Progenitor cell of endocrine pancreas (in vitro differentiated cells): ENCODE data around the gene NGFR. TPM values are rescaled to one million over a fixed set of nuclear protein-coding genes. Genes with fewer than 3 reads are reported as not detected.

ENCODE experiments used
- DNase-seq: peaks from one replicate; pipeline ENCODE4 v3.0.0; 2021; ENCODE audit warnings: low spot score; ENCODE audit not compliant: unreplicated experiment
- H3K27ac Mint-ChIP-seq: 2 replicates; pipeline ENCODE4 v1.8.0; 2021; ENCODE audit warnings: mild to moderate bottlenecking, moderate library complexity, mixed read lengths
- H3K27me3 Mint-ChIP-seq: 2 replicates; pipeline ENCODE4 v1.8.0; 2021; ENCODE audit warnings: mixed read lengths
- H3K36me3 Mint-ChIP-seq: 2 replicates; pipeline ENCODE4 v1.8.0; 2022; ENCODE audit warnings: mixed read lengths; ENCODE audit not compliant: insufficient read depth
- H3K4me1 Mint-ChIP-seq: 2 replicates; pipeline ENCODE4 v1.8.0; 2021; ENCODE audit warnings: low read depth, mixed read lengths
- H3K4me3 Mint-ChIP-seq: 2 replicates; pipeline ENCODE4 v1.8.0; 2021; ENCODE audit warnings: low read depth, mild to moderate bottlenecking, moderate library complexity, mixed read lengths
- H3K9me3 Mint-ChIP-seq: 2 replicates; pipeline ENCODE4 v1.8.0; 2021; ENCODE audit warnings: low read depth, mixed read lengths
- CTCF ChIP-seq: fragments of 200-600 bp; sonication (generic); IDR thresholded peaks from one replicate; pipeline ENCODE4 v1.5.0; 2021; ENCODE audit warnings: antibody characterized with exemption, mild to moderate bottlenecking; ENCODE audit not compliant: unreplicated experiment
- total RNA-seq: library from RNA; stranded (reverse); gene quantifications from 2 replicates; pipeline ENCODE4 v1.2.1, GENCODE V29; 2021

The NGFR gene
- total RNA-seq, 1 donor from 2014 or later, result 2.7 TPM

- H3K4me3 Mint-ChIP-seq, result no peak overlapping the region
- peaks cover 13% of the 10 kb centered on the region for H3K4me1 Mint-ChIP-seq
- DNase-seq, result no peak
- peaks cover 21% of the 10 kb centered on the region for H3K27me3 Mint-ChIP-seq
- H3K27ac Mint-ChIP-seq, result no peak overlapping the region
- no peaks in the 10 kb centered on the region for H3K9me3 Mint-ChIP-seq
- TF ChIP-seq CTCF, result no peak
- H3K36me3 Mint-ChIP-seq, result no peaks in the 10 kb centered on the region
Observed at GRCh38 chr17:49509588-49509917, 14.5 kb downstream of the NGFR start.

- H3K4me1 Mint-ChIP-seq, result peaks cover 15% of the 10 kb centered on the region
- no peaks in the 10 kb centered on the region for H3K36me3 Mint-ChIP-seq
- H3K4me3 Mint-ChIP-seq, result no peak overlapping the region
- H3K27me3 Mint-ChIP-seq, result peaks cover 18% of the 10 kb centered on the region
- no peak for DNase-seq
- no peaks in the 10 kb centered on the region for H3K9me3 Mint-ChIP-seq
- TF ChIP-seq CTCF, result no peak
- H3K27ac Mint-ChIP-seq, result no peak overlapping the region
Observed at GRCh38 chr17:49510059-49510719, 15.1 kb downstream of the NGFR start.

GRCh38 chr17:49510720-49511110 lies 15.6 kb downstream of the NGFR start:
- Mint-ChIP-seq H3K27me3 (peaks cover 14% of the 10 kb centered on the region), H3K4me3 (no peak overlapping the region), H3K36me3 (no peaks in the 10 kb centered on the region), H3K4me1 (peaks cover 19% of the 10 kb centered on the region), H3K27ac (no peak overlapping the region), H3K9me3 (no peaks in the 10 kb centered on the region)
- DNase-seq, result no peak
- TF ChIP-seq CTCF, result no peak

- DNase-seq, result no peak
- H3K27me3 Mint-ChIP-seq, result peaks cover 13% of the 10 kb centered on the region
- no peak for TF ChIP-seq CTCF
- peaks cover 19% of the 10 kb centered on the region for H3K4me1 Mint-ChIP-seq
- H3K27ac Mint-ChIP-seq, result no peak overlapping the region
- H3K4me3 Mint-ChIP-seq, result no peak overlapping the region
- no peaks in the 10 kb centered on the region for H3K9me3 Mint-ChIP-seq
- no peaks in the 10 kb centered on the region for H3K36me3 Mint-ChIP-seq
Observed at GRCh38 chr17:49511810-49512209, 16.7 kb downstream of the NGFR start.

GRCh38 chr17:49512296-49513043 lies 17.4 kb downstream of the NGFR start:
- Mint-ChIP-seq H3K27ac (no peak overlapping the region), H3K36me3 (no peaks in the 10 kb centered on the region), H3K27me3 (peaks cover 8% of the 10 kb centered on the region), H3K4me1 (peaks cover 19% of the 10 kb centered on the region), H3K4me3 (no peak overlapping the region), H3K9me3 (no peaks in the 10 kb centered on the region)
- no peak for TF ChIP-seq CTCF
- no peak for DNase-seq
